Endometrial microvascular endothelial cells (primary cell): ENCODE results near the gene BLOC1S4. TPM values are rescaled to one million over a fixed set of nuclear protein-coding genes. Genes with fewer than 3 reads are reported as not detected.
"Not testable (repeated sequence)": the region's sequence is repeated elsewhere in the genome, so short reads cannot be mapped to it uniquely, and the experiment has no call there.

Experiments
- in situ Hi-C: cut with HindIII; loops from 2 replicates; pipeline ENCODE4 v1.10.0; 2017; ENCODE audit warnings: low sequenced_read_pairs, low pct_unique_long_range_greater_than_20kb; ENCODE audit errors: inconsistent ontology term
- total RNA-seq: library from RNA; depleted of rRNA; stranded (reverse); fragments of >200 nt; gene quantifications from one replicate; pipeline ENCODE4 v1.2.3, GENCODE V29; 2015; ENCODE audit errors: inconsistent ontology term

BLOC1S4 gene
- 10.1 TPM for total RNA-seq

GRCh38 chr4:6716018-6716911, at the start of gene BLOC1S4:
Gene BLOC1S4, plus strand, starts transcription at chr4:6716174. Its CDS starts 36 bp downstream, at chr4:6716210.
- in situ Hi-C loops = no loop called here

GRCh38 chr4:6668391-6668790, 47.6 kb upstream of the BLOC1S4 start:
- in situ Hi-C loops = no loop called here

GRCh38 chr4:6671648-6672047, 44.3 kb upstream of the BLOC1S4 start:
- in situ Hi-C loops = no loop called here

- in situ Hi-C loops = no loop called here
Observed at GRCh38 chr4:6672131-6672530, 43.8 kb upstream of the BLOC1S4 start.

GRCh38 chr4:6672541-6673190, 43.3 kb upstream of the BLOC1S4 start:
- in situ Hi-C loops = not testable (repeated sequence)

GRCh38 chr4:6673191-6673659, 42.7 kb upstream of the BLOC1S4 start:
- in situ Hi-C loops = not testable (repeated sequence)

- in situ Hi-C loops = no loop called here
Observed at GRCh38 chr4:6673660-6674499, 42.1 kb upstream of the BLOC1S4 start.

- in situ Hi-C loops = no loop called here
Observed at GRCh38 chr4:6674500-6675149, 41.3 kb upstream of the BLOC1S4 start.

GRCh38 chr4:6676722-6677558, 39.0 kb upstream of the BLOC1S4 start:
- in situ Hi-C loops = no loop called here

GRCh38 chr4:6680372-6681034, 35.5 kb upstream of the BLOC1S4 start:
- in situ Hi-C loops = no loop called here

GRCh38 chr4:6681191-6681590, 34.8 kb upstream of the BLOC1S4 start:
- in situ Hi-C loops = no loop called here

- in situ Hi-C loops = no loop called here
Observed at GRCh38 chr4:6682862-6683590, 32.9 kb upstream of the BLOC1S4 start.

- in situ Hi-C loops = no loop called here
Observed at GRCh38 chr4:6684656-6685055, 31.3 kb upstream of the BLOC1S4 start.

GRCh38 chr4:6686104-6686787, 29.7 kb upstream of the BLOC1S4 start:
- in situ Hi-C loops = no loop called here

- in situ Hi-C loops = no loop called here
Observed at GRCh38 chr4:6687947-6688878, 27.8 kb upstream of the BLOC1S4 start.
